Amygdala (tissue), 56 donors: ENCODE data around the gene MID1.

Source experiments
- DNase-seq, 56 donors: peaks; one replicate each; lab custom pipeline; 2025; lab: John Stamatoyannopoulos, UW

The MID1 gene, protein sequence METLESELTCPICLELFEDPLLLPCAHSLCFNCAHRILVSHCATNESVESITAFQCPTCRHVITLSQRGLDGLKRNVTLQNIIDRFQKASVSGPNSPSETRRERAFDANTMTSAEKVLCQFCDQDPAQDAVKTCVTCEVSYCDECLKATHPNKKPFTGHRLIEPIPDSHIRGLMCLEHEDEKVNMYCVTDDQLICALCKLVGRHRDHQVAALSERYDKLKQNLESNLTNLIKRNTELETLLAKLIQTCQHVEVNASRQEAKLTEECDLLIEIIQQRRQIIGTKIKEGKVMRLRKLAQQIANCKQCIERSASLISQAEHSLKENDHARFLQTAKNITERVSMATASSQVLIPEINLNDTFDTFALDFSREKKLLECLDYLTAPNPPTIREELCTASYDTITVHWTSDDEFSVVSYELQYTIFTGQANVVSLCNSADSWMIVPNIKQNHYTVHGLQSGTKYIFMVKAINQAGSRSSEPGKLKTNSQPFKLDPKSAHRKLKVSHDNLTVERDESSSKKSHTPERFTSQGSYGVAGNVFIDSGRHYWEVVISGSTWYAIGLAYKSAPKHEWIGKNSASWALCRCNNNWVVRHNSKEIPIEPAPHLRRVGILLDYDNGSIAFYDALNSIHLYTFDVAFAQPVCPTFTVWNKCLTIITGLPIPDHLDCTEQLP

GRCh38 chrX:10620121-10620699 lies at the start of gene MID1:
TSS of gene MID1 (minus strand) at chrX:10620585. CDS start at chrX:10567547, 53,038 bp downstream.
- peak in 46 of 56 donors; percentile 1 to 62 (median 26) for DNase-seq

- no peak for DNase-seq
Observed at GRCh38 chrX:10667143-10667542, 46.8 kb upstream of the MID1 start.

GRCh38 chrX:10666102-10666501 lies 45.7 kb upstream of the MID1 start:
- DNase-seq: no peak

GRCh38 chrX:10665681-10666080 lies 45.3 kb upstream of the MID1 start:
- DNase-seq: no peak

- DNase-seq: no peak
Observed at GRCh38 chrX:10660171-10660570, 39.8 kb upstream of the MID1 start.

DNA sequence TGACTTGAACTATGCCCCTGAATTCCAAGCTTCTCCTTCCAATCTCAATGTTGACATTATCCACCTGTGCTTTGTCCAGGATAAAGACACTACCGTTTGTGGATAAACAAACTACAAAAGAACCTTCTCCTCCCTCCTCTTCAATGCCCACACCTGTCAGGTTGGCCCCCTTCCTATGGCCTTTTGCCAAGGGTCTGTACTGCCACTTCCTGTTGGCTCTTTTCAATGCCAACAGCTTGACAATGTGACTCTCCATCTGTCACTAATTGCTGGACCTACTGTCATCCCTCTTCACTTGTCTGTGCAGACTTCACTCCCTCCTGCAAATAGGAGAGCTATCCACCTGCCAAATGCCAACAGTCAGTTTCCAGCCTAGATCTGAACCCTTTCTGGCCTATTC lies 35.8 kb upstream of the MID1 start:
- no peak for DNase-seq

DNA sequence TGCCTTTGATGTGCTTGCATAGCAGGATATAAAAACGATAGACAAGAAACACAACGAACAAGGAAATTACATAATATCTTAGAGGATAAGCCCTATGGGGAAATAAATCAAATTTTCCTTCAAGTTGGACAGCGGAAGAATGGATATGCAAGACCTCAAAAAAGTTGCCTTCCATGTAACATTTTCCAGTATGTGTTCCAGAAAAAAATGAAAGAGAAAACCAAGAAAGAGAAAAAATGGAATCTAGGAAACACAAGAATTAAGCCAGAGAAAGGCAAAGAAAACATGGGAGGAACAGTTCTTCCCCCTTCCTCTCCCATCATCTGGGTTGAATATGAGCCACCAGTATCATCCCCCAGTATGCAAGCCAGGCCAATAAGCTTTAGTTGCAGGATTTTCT lies 34.6 kb upstream of the MID1 start:
- DNase-seq: no peak

DNA sequence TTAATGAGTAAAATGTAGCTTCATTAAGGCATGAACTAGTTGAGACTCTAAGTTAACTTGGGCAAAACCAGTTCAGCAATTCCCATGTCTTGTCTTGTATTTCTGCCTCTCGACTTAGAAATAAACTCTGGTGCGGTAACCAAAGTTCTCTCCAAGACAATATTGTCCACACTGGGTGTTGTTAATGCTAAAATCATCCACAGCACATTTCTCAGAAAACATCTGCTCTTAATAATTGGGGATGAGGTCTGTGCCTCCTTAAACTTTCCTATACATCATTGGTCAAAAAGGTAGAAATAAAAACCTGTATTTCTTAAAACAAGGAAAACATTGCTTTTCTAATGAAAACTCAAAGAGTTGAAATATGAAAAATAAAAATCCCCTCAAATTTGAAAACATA lies 32.9 kb upstream of the MID1 start:
- DNase-seq: no peak

DNA sequence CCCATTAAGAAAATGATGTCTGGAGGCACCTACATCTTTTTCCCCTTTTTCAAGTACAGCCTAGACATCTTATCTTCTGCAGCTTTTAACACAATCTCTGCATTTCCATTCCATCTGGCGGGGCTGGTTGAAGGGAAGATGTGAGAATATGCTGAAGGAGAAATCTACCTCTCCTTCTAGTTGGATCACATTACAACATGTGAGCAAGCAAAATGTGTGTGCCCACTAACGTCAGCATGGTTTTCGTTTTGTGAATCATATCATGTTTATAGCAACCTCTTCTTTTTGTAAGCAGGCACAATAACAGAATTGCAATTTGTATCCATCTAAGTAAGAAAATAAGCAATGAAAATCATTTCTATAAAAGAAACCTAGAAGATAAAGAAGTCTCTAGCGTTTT lies 28.9 kb upstream of the MID1 start:
- DNase-seq: no peak

DNA sequence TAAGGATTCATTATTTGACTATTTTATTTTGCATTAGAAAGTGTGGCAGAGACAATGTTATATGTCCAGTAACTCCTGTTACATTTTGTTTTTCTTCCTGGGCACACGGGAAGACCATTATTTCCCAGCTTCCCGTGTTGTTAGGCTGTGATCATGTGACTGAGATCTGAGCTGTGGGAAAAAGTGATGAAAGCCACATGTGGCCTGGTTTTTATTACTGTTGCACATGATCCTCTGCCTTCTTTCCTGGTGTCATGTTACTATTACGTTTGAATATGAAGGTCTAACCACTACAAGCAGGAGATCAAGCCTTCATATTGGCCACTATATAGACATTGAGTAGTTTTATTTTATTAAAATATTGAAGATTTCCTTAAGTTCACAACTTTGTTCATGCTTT lies 28.2 kb upstream of the MID1 start:
- DNase-seq: no peak

- DNase-seq: no peak
Observed at GRCh38 chrX:10636851-10637250, 16.5 kb upstream of the MID1 start.

- DNase-seq: peak in 11 of 56 donors; percentile 0 to 47 (median 5)
Observed at GRCh38 chrX:10636337-10636736, 16.0 kb upstream of the MID1 start.

GRCh38 chrX:10634392-10635161 lies 14.2 kb upstream of the MID1 start:
- peak in 5 of 56 donors; percentile 1 to 5 (median 5) for DNase-seq

GRCh38 chrX:10633722-10634121 lies 13.3 kb upstream of the MID1 start:
- DNase-seq: peak in 17 of 56 donors; percentile 0 to 54 (median 7)

DNA sequence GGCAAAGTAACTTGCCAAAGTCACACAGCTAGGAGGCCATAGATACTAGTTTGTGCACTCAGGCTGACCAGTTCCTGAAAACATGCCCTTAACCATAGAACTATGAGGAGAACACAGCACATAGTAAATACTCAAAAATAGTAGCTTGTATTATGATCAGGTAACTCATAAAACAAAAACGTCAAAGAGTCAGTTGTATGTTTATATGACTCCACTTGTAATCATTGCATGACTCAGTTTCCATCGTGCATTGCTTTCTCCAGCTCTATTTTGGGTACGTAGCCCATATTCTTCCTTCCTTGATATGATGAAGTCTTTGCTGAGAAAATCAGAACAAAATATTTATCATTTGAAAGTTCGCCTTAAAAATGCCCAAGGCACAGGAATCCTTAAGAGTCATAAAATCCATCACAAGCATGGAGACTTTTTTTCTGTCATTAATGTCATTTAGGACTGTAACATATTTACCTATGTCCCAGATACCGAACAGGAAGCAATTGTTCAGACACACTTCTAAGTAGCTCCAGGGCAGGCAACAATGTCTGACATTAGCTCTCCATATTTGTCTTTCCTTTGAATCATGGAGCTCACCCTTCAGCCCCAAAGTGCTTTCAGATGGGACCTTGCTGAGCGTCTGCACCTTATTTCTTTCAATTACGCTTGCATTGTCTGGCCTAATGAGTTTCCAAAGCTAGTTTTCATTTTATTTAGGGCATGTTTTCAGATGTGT lies 11.2 kb upstream of the MID1 start:
- DNase-seq: no peak

- no peak for DNase-seq
Observed at GRCh38 chrX:10630320-10630719, 9.9 kb upstream of the MID1 start.

DNA sequence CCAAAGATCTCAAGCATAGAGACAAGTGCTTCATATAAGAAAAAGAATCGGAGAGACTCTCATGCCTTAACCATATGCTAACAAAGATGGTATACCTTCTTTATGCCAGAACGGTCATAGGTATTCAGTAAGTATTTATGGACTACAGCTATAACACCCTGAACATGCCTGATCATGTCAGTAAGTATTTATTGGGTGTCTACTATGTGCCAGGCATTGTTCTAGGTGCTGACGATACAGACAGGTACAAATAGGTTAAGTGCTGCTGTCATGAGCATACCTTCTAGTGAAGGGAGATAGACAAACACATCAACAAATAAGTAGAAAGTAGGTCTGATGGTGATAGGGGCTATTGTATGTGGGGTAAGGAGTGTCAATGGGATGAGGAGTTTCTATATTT lies 9.5 kb upstream of the MID1 start:
- DNase-seq: no peak

DNA sequence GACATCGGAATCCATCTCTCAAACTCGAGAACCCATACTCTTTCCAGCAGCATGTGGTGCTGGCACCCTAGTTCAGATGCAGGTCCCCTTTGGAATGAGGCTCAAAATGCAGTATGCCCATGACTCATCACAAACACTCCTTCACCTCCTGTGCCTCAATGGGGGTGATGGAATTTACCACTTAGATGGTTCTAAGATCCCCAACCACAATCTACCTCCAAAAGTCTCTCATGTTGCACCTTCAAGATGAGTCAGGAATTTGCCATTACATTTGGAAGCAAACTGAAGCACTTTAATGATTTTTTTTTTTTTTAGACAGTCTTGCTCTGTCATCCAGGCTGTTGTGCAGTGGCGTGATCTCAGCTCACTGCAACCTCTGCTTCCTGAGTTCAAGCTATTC lies 8.5 kb upstream of the MID1 start:
- DNase-seq: no peak

GRCh38 chrX:10622197-10622596 lies 1.8 kb upstream of the MID1 start:
- no peak for DNase-seq

DNA sequence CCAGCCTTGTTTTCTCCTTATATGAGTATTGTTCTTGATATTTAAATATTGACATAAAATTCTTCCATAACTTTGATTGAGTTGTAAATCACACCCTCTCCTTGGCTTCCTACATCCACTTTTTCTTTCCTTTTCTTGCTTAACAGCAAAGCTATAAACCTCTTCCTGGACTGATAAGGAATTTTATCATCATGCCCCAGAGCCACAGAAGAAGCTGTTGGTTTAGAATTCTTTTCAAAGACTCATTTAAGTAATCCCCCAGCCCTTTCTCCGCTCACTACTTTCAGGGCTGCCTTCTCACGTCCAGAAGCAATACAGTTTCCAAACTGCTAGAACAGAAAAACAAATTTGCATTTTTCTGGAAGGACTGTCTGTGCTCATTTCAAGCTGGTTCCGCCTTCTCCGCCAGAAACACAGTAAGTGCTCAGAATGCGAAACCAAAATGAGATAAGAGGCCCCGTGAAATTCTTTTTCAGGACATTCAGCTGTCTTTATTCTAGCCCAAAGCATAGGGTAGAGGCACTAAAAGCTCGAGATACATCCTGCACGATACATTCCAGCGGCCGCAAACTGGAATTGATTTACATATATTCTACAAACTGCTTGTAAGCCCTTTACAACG lies 849 bp downstream of the MID1 start:
- DNase-seq: peak in 1 of 56 donors; percentile 10
